Cardiac septum (tissue), 1 donor: ENCODE data around the gene STIM2. TPM values are rescaled to one million over a fixed set of nuclear protein-coding genes. Genes with fewer than 3 reads are reported as not detected.

ENCODE experiments used
- DNase-seq: peaks from one replicate; pipeline ENCODE4 v3.0.0-alpha.2; 2020; ENCODE audit warnings: low spot score
- intact Hi-C: fragments of 100-400 bp; cut with DNase I; formaldehyde crosslinking; loops from one replicate; pipeline ENCODE4 v1.14.0; 2022
- total RNA-seq: library from RNA; stranded (reverse); fragmentation: NEBNext Ultra II Directional; extraction: Animal tissue kit (Norgen Biotek cat#: 25700); gene quantifications from one replicate; pipeline ENCODE4 v1.2.1, GENCODE V29; 2021
- donor health status: DM: no; HTN: no; CAD: no.

STIM2 gene
- total RNA-seq, 1 donor from 2014 or later = 10.1 TPM

DNA sequence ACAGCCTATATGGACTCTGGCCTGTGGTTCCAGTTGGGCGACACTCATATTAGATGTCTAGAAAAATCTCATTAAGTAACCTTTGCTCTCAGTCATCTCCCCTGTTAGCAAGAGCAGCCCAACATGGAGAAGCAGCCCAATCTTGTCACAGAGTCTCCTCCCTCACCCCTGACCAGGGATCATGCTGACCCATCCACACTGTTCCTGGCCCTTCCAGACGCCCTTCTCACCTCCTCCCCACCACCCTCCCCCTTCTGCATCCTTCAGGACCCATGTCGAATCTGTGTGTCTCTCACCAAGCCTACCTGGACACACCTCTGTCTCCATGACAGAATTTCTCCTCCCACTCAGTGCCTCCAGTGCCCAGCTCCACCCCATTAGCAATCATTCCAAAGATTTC lies 190.1 kb downstream of the STIM2 start:
- DNase-seq = no peak
- intact Hi-C loops = no loop called here

DNA sequence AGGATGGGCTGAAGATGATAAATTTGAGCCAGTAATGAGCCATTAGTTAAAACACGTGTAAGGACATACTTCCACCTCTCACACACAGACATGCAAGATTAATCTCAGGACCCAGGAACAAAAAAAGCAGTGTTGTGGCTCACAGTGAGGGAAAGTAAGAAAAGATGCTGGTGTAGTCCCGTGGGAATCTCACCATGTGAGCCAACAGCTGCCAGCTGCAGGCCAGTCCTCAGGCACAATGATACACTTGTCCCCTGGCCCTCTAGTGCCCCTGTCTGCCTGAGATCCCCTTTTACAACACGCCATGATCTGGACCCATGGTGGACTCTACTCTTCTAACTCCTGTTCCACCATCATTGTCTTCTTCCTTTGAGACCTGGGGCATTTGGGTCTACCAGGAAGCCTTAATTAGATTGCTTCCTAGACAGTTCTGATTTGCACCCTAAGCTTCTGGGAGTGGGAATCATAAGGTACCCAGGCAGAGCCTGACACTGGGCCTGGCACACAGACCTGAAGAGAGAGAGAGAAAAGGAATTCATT lies 194.7 kb downstream of the STIM2 start:
- no peak for DNase-seq
- intact Hi-C loops = no loop called here

DNA sequence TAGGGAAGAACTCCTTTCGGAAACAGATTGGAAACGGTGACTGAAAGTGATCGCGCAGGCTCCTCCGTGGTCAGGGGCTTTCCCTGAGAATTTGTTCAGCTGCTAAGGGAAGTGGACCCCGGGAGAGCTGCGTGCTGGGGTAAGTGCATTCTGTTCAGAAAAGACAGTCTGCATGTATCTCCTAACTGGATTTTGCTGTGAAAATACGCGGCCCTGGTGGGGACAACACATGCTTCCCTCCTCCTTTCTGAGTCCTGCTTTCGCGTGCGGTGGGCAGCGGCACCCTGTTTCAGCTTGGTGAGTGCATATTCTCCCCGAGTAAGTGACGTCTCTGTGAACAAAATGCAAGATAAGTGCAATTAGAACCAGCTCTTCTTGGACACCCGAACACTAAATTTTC lies 195.6 kb downstream of the STIM2 start:
- no peak for DNase-seq
- intact Hi-C loops = no loop called here

DNA sequence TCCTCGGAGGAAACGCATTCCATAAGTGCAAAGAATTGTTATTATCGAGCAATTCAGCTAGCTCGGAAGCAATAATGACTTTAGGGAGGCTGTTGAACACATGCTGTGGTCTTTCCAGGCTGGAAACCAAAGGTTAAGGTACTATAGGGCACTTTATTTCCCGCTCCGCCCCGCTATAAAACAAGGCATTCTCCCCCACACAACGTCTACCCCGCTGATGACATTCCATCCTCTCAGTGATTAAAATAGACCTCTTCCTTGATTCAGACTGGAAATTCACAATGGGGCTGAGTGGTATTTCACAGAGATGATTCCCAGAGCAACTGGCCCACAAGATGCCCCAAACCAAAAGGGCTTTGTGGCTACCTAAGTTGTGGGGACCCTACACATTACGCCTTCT lies 196.4 kb downstream of the STIM2 start:
- intact Hi-C loops = no loop called here
- no peak for DNase-seq

DNA sequence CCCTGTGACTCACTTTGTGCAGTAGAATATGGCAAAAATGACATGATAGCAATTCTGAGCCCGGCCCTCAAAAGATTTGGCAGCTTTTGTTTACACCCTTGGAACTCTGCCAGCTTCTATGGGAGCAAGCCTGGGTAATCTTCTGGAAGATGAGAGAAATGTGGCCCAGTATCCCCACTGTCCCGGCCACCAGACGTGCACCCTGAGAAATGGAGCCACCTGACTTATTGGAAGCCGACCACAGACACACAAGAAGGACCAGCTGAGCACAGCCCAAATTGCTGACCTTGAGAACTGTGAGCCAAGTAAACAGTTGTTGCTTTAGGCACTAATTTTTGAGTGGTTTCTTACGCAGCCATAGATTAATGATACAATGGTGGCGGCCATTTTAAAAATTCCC lies 197.0 kb downstream of the STIM2 start:
- intact Hi-C loops = no loop called here
- no peak for DNase-seq

DNA sequence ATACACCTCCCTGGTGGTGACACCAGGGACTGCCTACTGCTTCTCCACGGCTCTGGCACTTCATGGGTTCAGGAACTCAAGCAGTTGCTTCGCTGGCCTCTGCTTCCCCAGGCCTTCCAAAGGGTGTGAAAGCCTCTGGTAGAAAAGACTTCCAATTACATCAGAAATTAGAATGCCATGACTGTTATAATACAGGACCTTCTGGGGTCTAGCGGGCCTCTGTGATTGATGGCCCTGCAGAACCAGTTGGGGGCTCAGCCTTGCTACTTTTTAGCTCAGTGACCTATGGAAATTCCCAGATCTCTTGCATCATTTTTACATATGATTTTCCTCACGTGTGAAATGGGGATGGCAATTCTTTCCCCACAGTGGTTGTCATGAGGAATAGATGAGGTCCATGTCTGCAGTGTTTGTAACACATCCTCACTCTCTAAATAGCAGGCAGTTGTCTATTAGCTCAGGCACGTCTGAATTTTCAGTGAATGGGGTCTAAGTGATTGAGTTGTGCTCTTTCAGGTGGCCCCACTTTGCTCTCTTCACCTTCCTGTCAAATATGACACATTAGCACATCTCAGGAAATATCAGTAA lies 198.3 kb downstream of the STIM2 start:
- DNase-seq = no peak
- intact Hi-C loops = no loop called here

DNA sequence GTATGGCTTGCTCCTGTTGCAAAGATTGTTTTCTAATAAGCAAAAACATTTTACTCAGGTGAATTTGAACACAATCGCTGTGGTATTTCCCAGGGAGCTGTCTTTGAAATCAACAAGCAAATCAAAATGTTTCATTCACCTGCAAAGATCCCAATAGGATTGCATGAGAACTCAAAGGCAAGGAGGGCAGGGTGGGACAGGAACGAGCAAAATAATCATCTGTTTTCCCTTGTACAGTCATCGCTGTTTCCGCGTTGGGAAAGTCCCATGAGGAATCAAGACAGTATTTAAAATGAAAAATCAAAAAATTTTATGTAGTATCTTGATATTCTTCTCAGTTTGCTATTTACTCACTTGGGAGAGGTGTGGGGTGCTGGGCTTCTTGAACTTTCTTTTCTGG lies 198.8 kb downstream of the STIM2 start:
- DNase-seq = no peak
- intact Hi-C loops = no loop called here

DNA sequence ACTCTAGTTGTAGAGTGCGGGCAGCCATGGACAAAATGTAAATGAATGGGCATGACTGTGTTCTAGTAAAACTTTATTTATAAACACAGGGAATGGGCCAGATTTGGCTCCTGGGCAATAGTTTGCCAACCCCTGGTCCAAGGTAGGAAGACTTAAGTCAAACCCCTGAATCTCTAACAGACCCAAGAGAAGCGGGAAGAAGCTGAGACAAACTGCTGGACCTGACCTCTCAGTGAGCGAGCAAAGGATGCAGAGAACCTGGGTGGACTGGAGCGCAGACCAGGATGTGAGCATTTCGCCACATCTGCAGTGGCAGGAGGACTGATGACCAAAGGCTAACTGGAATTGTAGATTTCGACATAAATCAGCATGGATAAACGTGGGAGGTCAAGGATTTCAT lies 201.6 kb downstream of the STIM2 start:
- intact Hi-C loops = no loop called here
- no peak for DNase-seq

DNA sequence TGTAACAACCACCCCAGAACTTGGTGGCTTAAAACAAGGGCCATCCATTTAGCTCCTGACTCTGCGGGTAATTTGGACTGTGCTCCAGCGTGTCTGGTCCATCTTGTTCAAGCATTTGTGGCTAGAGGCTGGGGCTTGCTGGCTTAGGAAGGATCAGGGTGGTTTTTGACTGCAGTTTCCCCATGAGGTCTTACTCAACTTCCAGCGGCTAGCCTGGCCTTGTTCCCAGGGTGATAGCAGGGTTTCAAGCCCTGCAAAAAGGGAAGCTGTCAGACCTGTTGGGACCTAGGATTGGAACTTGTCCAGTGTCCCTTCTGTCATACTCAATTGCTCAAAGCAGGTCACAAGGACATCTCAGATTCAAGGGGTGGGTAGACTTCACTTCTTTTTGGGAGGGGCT lies 205.9 kb downstream of the STIM2 start:
- no peak for DNase-seq
- intact Hi-C loops = no loop called here

DNA sequence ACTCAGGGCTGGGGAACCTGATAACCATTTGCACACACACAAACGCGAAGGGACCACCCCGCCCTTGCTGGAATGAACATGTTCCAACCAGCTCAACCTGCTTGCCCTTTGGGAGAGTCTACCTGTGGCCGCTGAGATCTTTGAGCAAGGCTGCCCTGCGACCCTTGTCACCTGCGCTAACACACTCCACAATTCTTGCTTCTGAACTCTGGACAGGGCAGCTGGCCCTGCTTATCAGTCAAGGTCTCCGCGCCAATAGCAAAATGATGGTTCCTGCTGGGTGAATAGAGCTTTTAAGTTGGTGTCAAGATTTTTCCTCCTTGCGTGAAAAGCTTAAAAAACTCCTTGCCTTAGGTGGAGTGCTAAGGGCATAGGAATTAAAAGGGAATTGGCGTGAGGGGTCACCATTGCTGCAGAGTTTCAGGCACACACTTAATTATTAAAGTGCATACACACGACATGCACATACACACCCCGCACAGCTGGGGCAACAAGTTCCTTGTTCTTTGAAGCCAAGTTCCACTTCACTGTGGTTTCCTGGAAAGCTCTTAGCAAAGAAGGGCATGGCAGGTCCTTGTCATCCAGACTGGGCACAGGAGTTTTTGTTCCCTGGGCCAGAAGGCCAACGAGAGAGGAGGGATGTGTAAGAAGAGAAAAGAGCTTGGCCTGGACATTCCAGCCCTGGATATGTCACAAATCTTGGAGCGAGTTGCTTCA lies 207.7 kb downstream of the STIM2 start:
- DNase-seq = no peak
- intact Hi-C loops = no loop called here
